ENCODE data around the gene LMO7.

The LMO7 gene

GRCh38 chr13:75895168-75895567 is 259.0 kb downstream of the LMO7 start:
- TF ChIP-seq CTCF (IDR thresholded peaks at IDR 0.05) = no peak

GRCh38 chr13:75896271-75896670 is 260.1 kb downstream of the LMO7 start:
- TF ChIP-seq CTCF (IDR thresholded peaks at IDR 0.05) = no peak

- TF ChIP-seq CTCF (IDR thresholded peaks at IDR 0.05) = no peak
Measured at GRCh38 chr13:75897386-75897785, 261.3 kb downstream of the LMO7 start.

GRCh38 chr13:75901501-75901900 is 265.4 kb downstream of the LMO7 start:
- TF ChIP-seq CTCF (IDR thresholded peaks at IDR 0.05) = no peak

GRCh38 chr13:75902166-75903104 is 266.3 kb downstream of the LMO7 start:
- TF ChIP-seq CTCF (IDR thresholded peaks at IDR 0.05) = no peak

GRCh38 chr13:75904012-75904411 is 267.9 kb downstream of the LMO7 start:
- no peak for TF ChIP-seq CTCF (IDR thresholded peaks at IDR 0.05)

GRCh38 chr13:75906315-75906714 is 270.2 kb downstream of the LMO7 start:
- TF ChIP-seq CTCF (IDR thresholded peaks at IDR 0.05) = no peak
